IMR-90 (cell line): ENCODE results near the gene HKDC1. TPM values are rescaled to one million over a fixed set of nuclear protein-coding genes. Genes with fewer than 3 reads are reported as not detected.
A peak's percentile ranks its signal among the peaks of the same experiment; 100 is the strongest.

ENCODE experiments used
- ATAC-seq: fragments of 200-7000 bp; cut with Tn5 transposase; 2 replicates; pipeline ENCODE4 v1.9.1; 2020; ENCODE audit warnings: low read depth, mild to moderate bottlenecking, moderate library complexity
- BruUV-seq: library from RNA; stranded (reverse); fragments of 400-500 nt; replicated peaks from 2 replicates; lab custom pipeline; 2021; lab: Mats Ljungman, UMichigan
- CTCF ChIA-PET: fragments of 300-600 bp; formaldehyde crosslinking; extraction: SDS; loops from one replicate; lab custom pipeline; 2021; ENCODE audit warnings: antibody characterized with exemption; lab: Yijun Ruan, JAX
- POLR2A ChIA-PET: fragments of 300-600 bp; sonication (Branson Sonifier 250); formaldehyde crosslinking; loops from one replicate; lab custom pipeline; 2022; ENCODE audit warnings: antibody characterized with exemption; ENCODE audit not compliant: unreplicated experiment; lab: Charles Lee
- DNase-seq: peaks from one replicate; pipeline ENCODE4 v3.0.0; 2013
- H2AFZ ChIP-seq: replicated peaks from 2 replicates; pipeline ENCODE3; 2013; ENCODE audit warnings: low read length, mild to moderate bottlenecking; ENCODE audit not compliant: poor library complexity
- H2AK5ac ChIP-seq: 2 replicates; pipeline ENCODE4 v1.6.1; 2013; ENCODE audit warnings: low read depth, low read length, inconsistent platforms
- H2AK9ac ChIP-seq: replicated peaks from 2 replicates; pipeline ENCODE3; 2013; ENCODE audit warnings: mild to moderate bottlenecking, low read depth, low read length, moderate library complexity; ENCODE audit not compliant: poor library complexity
- H2BK120ac ChIP-seq: 2 replicates; pipeline ENCODE4 v1.6.1; 2013; ENCODE audit warnings: low read depth, low read length, inconsistent platforms
- H2BK15ac ChIP-seq: 3 replicates; pipeline ENCODE4 v1.6.1; 2013; ENCODE audit warnings: low read depth, low read length, inconsistent platforms
- H2BK20ac ChIP-seq: 2 replicates; pipeline ENCODE4 v1.6.1; 2013; ENCODE audit warnings: low read depth, mild to moderate bottlenecking, inconsistent platforms, low read length, moderate library complexity
- H2BK5ac ChIP-seq: 2 replicates; pipeline ENCODE4 v1.6.1; 2013; ENCODE audit warnings: mild to moderate bottlenecking, low read depth, low read length, inconsistent platforms; ENCODE audit not compliant: poor library complexity, severe bottlenecking
- H3K14ac ChIP-seq: replicated peaks from 2 replicates; pipeline ENCODE4 v1.6.1; 2013; ENCODE audit warnings: low read depth, low read length, inconsistent platforms
- H3K18ac ChIP-seq: 2 replicates; pipeline ENCODE4 v1.6.1; 2013; ENCODE audit warnings: low read depth, low read length, control low read depth
- H3K23ac ChIP-seq: 2 replicates; pipeline ENCODE4 v1.6.1; 2013; ENCODE audit warnings: low read depth, low read length, inconsistent platforms
- H3K27ac ChIP-seq: 2 replicates; pipeline ENCODE4 v1.5.1; 2013; ENCODE audit warnings: mild to moderate bottlenecking, control low read depth, low read length; ENCODE audit not compliant: insufficient read depth
- H3K27me3 ChIP-seq: 2 replicates; pipeline ENCODE4 v1.6.1; 2013; ENCODE audit warnings: low read length; ENCODE audit not compliant: control insufficient read depth, insufficient read depth
- H3K36me3 ChIP-seq: 2 replicates; pipeline ENCODE4 v1.6.1; 2013; ENCODE audit warnings: low read length, mixed read lengths; ENCODE audit not compliant: control insufficient read depth, insufficient read depth
- H3K4ac ChIP-seq: 2 replicates; pipeline ENCODE4 v1.6.1; 2013; ENCODE audit warnings: low read depth, low read length, inconsistent platforms
- H3K4me1 ChIP-seq: 2 replicates; pipeline ENCODE4 v1.6.1; 2013; ENCODE audit warnings: low read length, mixed read lengths; ENCODE audit not compliant: control insufficient read depth, insufficient read depth
- H3K4me2 ChIP-seq: 2 replicates; pipeline ENCODE4 v1.6.1; 2013; ENCODE audit warnings: low read depth, mild to moderate bottlenecking, control low read depth, low read length, moderate library complexity
- H3K4me3 ChIP-seq: 2 replicates; pipeline ENCODE4 v1.5.1; 2013; ENCODE audit warnings: low read depth, mild to moderate bottlenecking, control low read depth, low read length, moderate library complexity; ENCODE audit not compliant: insufficient read depth
- H3K56ac ChIP-seq: 2 replicates; pipeline ENCODE4 v1.6.1; 2013; ENCODE audit warnings: low read length, inconsistent platforms; ENCODE audit not compliant: insufficient read depth; ENCODE audit errors: extremely low read depth
- H3K79me1 ChIP-seq, 2 experiments: 2 replicates each; pipeline ENCODE4 v1.6.1; 2013; ENCODE audit warnings: low read length in 2 of 2, inconsistent platforms in 1 of 2, low read depth in 1 of 2
- H3K9ac ChIP-seq: 2 replicates; pipeline ENCODE4 v1.6.1; 2013; ENCODE audit warnings: low read depth, low read length, control low read depth
- H3K9me1 ChIP-seq: 2 replicates; pipeline ENCODE4 v1.6.1; 2013; ENCODE audit warnings: low read length, inconsistent platforms; ENCODE audit not compliant: insufficient read depth
- H3K9me3 ChIP-seq: 2 replicates; pipeline ENCODE4 v1.6.1; 2013; ENCODE audit warnings: low read length; ENCODE audit not compliant: control insufficient read depth, insufficient read depth
- H4K20me1 ChIP-seq: 2 replicates; pipeline ENCODE4 v1.6.1; 2013; ENCODE audit warnings: low read length, inconsistent platforms; ENCODE audit not compliant: insufficient read depth
- H4K5ac ChIP-seq: 2 replicates; pipeline ENCODE4 v1.6.1; 2013; ENCODE audit warnings: mild to moderate bottlenecking, low read depth, low read length, control low read depth
- H4K8ac ChIP-seq, 2 experiments: 2 replicates each; pipeline ENCODE4 v1.6.1; 2013; ENCODE audit warnings: low read depth in 2 of 2, low read length in 2 of 2, control low read depth in 1 of 2, inconsistent platforms in 1 of 2
- H4K91ac ChIP-seq: 2 replicates; pipeline ENCODE4 v1.6.1; 2013; ENCODE audit warnings: low read depth, low read length, inconsistent platforms; ENCODE audit not compliant: insufficient read depth
- BHLHE40 ChIP-seq: fragments of 150-350 bp; IDR thresholded peaks from 2 replicates; pipeline ENCODE4 v1.6.1; 2016; ENCODE audit warnings: mild to moderate bottlenecking, low read depth, low read length
- CEBPB ChIP-seq: IDR thresholded peaks from 2 replicates; pipeline ENCODE4 v1.6.1; 2012; ENCODE audit warnings: low read depth, low read length, improper control_type of control experiment
- CHD1 ChIP-seq: IDR thresholded peaks from 2 replicates; pipeline ENCODE4 v1.6.1; 2012; ENCODE audit warnings: low read depth, low read length, improper control_type of control experiment
- CTCF ChIP-seq: conservative IDR thresholded peaks from 2 replicates; pipeline ENCODE4 v1.5.1; 2012; ENCODE audit warnings: mild to moderate bottlenecking, low read depth, low read length, improper control_type of control experiment
- ELK1 ChIP-seq: fragments of 150-350 bp; IDR thresholded peaks from 2 replicates; pipeline ENCODE4 v1.6.1; 2016; ENCODE audit warnings: low read depth, mild to moderate bottlenecking, low read length, moderate library complexity, borderline replicate concordance
- FOS ChIP-seq: fragments of 150-350 bp; IDR thresholded peaks from 2 replicates; pipeline ENCODE4 v1.6.1; 2016; ENCODE audit warnings: low read depth, low read length
- MAFK ChIP-seq: IDR thresholded peaks from 2 replicates; pipeline ENCODE4 v1.6.1; 2012; ENCODE audit warnings: low read depth, low read length, improper control_type of control experiment
- MAZ ChIP-seq: IDR thresholded peaks from 2 replicates; pipeline ENCODE4 v1.6.1; 2012; ENCODE audit warnings: low read depth, mild to moderate bottlenecking, low read length, improper control_type of control experiment, moderate library complexity, borderline replicate concordance
- MXI1 ChIP-seq: IDR thresholded peaks from 2 replicates; pipeline ENCODE4 v1.6.1; 2012; ENCODE audit warnings: low read depth, mild to moderate bottlenecking, low read length, moderate library complexity, borderline replicate concordance
- NFE2L2 ChIP-seq: fragments of 150-350 bp; IDR thresholded peaks from 2 replicates; pipeline ENCODE4 v1.6.1; 2016; ENCODE audit warnings: low read depth, mild to moderate bottlenecking, low read length
- POLR2A ChIP-seq: IDR thresholded peaks from 2 replicates; pipeline ENCODE4 v1.6.1; 2012; ENCODE audit warnings: mild to moderate bottlenecking, low read depth, low read length
- RAD21 ChIP-seq: IDR thresholded peaks from 2 replicates; pipeline ENCODE4 v1.6.1; 2012; ENCODE audit warnings: low read length, improper control_type of control experiment
- RCOR1 ChIP-seq: IDR thresholded peaks from 2 replicates; pipeline ENCODE4 v1.6.1; 2012; ENCODE audit warnings: mild to moderate bottlenecking, low read length, improper control_type of control experiment; ENCODE audit not compliant: insufficient replicate concordance
- RFX5 ChIP-seq: IDR thresholded peaks from 2 replicates; pipeline ENCODE4 v1.8.0; 2012; ENCODE audit warnings: low read depth, mild to moderate bottlenecking, low read length, moderate library complexity
- SMC3 ChIP-seq: fragments of 150-350 bp; IDR thresholded peaks from 2 replicates; pipeline ENCODE4 v1.6.1; 2016; ENCODE audit warnings: low read depth, mild to moderate bottlenecking, antibody characterized with exemption, low read length, moderate library complexity
- USF2 ChIP-seq: fragments of 150-350 bp; IDR thresholded peaks from 2 replicates; pipeline ENCODE4 v1.6.1; 2017; ENCODE audit warnings: mild to moderate bottlenecking, antibody characterized with exemption, low read length, low read depth
- WGBS, 2 experiments: methylation state at CpG; one replicate each; pipeline versions ENCODE4 v1.1.5 to v1.1.7; 2013; ENCODE audit warnings: missing lambda C conversion rate in 2 of 2; ENCODE audit not compliant: insufficient read length in 1 of 2; ENCODE audit errors: extremely low coverage in 2 of 2; 5-methylcytosine and 5-hydroxymethylcytosine counted together
- dilution Hi-C: fragments of 300-500 bp; cut with HindIII; formaldehyde crosslinking; loops from one replicate; pipeline ENCODE4 v1.14.3; 2018; ENCODE audit warnings: low sequenced_read_pairs; ENCODE audit not compliant: unreplicated experiment
- in situ Hi-C: fragments of 300-500 bp; cut with MboI; formaldehyde crosslinking; loops from 3 replicates; pipeline ENCODE4 v1.14.3; 2019; ENCODE audit warnings: low sequenced_read_pairs, inconsistent platforms, mixed read lengths
- intact Hi-C: fragments of 100-400 bp; cut with micrococcal nuclease; formaldehyde crosslinking; loops from 2 replicates; pipeline ENCODE4 v1.10.0; 2022
- polyA plus RNA-seq, 3 experiments: library from polyadenylated mRNA; depleted of rRNA; stranded (reverse); fragments of >200 nt; gene quantifications; 2 replicates each; pipeline ENCODE4 v1.2.3, GENCODE V29; 2012; ENCODE audit warnings: low replicate concordance in 1 of 3
- total RNA-seq: library from RNA; depleted of rRNA; stranded (reverse); fragments of >200 nt; gene quantifications from 2 replicates; pipeline ENCODE4 v1.2.3, GENCODE V29; 2012

The HKDC1 gene
- total and polyA plus RNA-seq, 2 of the 4 experiments (the other 2 are of a cell fraction) = under 0.01 to 0.03 TPM

GRCh38 chr10:69303632-69304051 is 83.5 kb downstream of the HKDC1 start:
- Histone ChIP-seq H4K5ac (no peak overlapping the region), H2BK15ac (no peak overlapping the region), H2BK5ac (no peak overlapping the region), H2AK5ac (no peak overlapping the region), H3K9me1 (no peaks in the 10 kb centered on the region), H3K18ac (no peak overlapping the region), H2AFZ (no peak overlapping the region), H2BK120ac (no peak overlapping the region), H3K56ac (no peak overlapping the region), H3K79me1 (no peaks in the 10 kb centered on the region), H2AK9ac (no peak overlapping the region), H3K14ac (no peak overlapping the region), H3K4ac (no peak overlapping the region), H2BK20ac (no peak overlapping the region), H3K27me3 (peaks cover 17% of the 10 kb centered on the region), H3K4me3 (no peak overlapping the region), H3K27ac (no peak overlapping the region), H3K9me3 (peaks cover 4% of the 10 kb centered on the region), H3K4me2 (no peak overlapping the region), H4K8ac (no peak overlapping the region), H3K4me1 (no peaks in the 10 kb centered on the region), H3K9ac (no peak overlapping the region), H3K23ac (no peak overlapping the region), H4K91ac (no peak overlapping the region), H3K36me3 (no peaks in the 10 kb centered on the region), H4K20me1 (no peaks in the 10 kb centered on the region)
- no peak for ATAC-seq
- ChIA-PET CTCF (no interaction called here), POLR2A (no interaction called here)
- in situ Hi-C loops = no loop called here
- intact Hi-C loops = no loop called here
- peak; percentile 44 for DNase-seq
- TF ChIP-seq BHLHE40 (no peak), MAFK (no peak), FOS (no peak), MXI1 (no peak), MAZ (no peak), SMC3 (no peak), CTCF (no peak), NFE2L2 (no peak), ELK1 (no peak), CEBPB (no peak), RCOR1 (no peak), USF2 (no peak), POLR2A (no peak), RAD21 (no peak), RFX5 (no peak), CHD1 (no peak)
- dilution Hi-C loops = no loop called here
- no TSS peak for BruUV-seq
- WGBS, 2 experiments = no CpG with 5 or more reads among the region's 3 CpGs
